GM18868 (cell line): ENCODE data around the gene MYO9A.

Experiments used
- ATAC-seq: cut with Tn5 transposase; IDR thresholded peaks from one replicate; pipeline ENCODE4 v1.9.1; 2021; ENCODE audit warnings: mild to moderate bottlenecking, moderate library complexity; ENCODE audit not compliant: unreplicated experiment

Gene MYO9A

DNA sequence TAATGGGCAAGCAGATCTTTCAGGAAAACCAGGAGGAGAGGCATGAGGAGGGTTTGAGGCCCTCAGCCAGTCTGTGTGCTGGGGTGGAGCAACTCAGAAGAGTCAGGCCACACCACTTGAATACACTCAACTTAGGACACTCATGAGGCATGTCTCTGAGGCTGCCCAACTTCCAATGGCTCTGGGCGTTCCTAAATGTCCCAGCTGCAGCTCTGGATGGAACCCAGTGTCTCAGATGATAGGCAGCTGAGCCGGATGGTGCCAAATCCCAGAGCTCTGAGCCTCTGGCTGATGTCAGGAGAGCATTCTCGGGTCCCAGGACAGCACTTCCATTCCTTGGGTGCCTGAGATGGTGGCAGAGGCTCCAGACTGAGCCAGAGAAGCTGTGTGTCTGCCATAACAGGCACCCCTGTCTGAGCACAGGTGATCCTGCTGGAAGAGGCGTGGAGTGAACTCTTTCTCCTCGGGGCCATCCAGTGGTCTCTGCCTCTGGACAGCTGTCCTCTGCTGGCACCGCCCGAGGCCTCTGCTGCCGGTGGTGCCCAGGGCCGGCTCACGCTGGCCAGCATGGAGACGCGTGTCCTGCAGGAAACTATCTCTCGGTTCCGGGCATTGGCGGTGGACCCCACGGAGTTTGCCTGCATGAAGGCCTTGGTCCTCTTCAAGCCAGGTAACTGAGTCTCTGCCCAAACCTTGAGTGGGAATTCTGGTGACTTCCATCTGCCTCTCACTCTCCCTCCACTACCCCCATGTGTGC lies 304.8 kb downstream of the MYO9A start:
- no peak for ATAC-seq

DNA sequence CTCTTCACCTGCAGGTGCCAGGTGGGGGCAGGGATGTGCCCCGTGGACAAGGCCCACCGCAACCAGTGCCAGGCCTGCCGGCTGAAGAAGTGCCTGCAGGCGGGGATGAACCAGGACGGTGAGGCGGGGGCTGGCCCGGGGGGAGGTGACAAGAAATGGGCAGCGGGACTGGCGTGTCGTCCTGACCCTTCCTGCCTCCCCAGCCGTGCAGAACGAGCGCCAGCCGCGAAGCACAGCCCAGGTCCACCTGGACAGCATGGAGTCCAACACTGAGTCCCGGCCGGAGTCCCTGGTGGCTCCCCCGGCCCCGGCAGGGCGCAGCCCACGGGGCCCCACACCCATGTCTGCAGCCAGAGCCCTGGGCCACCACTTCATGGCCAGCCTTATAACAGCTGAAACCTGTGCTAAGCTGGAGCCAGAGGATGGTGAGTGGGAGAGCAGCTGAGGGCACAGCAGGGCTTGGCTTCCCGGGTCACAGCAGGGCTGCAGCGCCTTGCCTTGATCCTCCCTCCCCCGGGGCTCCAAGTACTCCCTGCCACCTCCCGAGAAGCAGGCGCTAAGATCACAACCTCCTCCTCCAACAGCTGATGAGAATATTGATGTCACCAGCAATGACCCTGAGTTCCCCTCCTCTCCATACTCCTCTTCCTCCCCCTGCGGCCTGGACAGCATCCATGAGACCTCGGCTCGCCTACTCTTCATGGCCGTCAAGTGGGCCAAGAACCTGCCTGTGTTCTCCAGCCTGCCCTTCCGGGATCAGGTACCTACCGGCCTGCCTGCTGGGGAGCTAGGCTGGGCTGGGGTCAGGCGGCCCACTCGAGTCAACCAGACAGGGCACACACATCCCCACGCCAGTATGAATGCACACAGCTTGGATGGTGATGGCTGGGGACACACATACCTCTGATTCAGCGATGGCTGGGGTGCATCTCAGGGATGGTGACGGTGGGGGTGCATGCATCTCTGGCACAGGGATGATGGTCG lies 305.9 kb downstream of the MYO9A start:
- ATAC-seq: no peak

DNA sequence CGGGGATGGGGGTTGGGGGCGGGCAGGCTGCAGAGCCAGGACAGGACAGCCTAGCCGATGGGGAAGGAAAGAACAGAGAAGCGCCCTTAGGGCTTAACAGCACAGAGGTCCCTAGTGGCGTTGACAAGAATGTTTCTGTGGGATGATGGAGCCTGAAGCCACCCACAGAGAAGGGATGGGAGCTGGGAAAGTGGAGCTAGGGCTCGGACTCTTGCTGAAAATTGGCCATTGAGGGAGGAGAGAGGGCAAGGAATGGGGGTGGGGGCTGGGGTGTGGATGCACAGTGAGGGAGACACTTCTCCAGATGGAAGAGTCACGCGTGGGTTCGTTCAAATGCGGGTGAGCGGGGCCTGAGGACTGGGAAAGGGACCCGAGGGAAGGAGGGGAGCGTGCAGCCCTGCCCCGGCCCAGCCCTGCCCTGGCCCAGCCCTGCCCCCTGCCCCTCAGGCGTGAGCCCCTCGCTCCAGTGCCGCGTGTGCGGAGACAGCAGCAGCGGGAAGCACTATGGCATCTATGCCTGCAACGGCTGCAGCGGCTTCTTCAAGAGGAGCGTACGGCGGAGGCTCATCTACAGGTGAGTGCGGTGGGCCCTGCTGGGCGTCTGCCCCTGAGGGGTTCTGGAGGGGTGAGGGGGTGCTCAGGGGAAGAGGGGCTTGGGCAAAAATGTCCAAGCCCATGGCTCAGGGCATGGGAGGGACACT lies 306.8 kb downstream of the MYO9A start:
- no peak for ATAC-seq

DNA sequence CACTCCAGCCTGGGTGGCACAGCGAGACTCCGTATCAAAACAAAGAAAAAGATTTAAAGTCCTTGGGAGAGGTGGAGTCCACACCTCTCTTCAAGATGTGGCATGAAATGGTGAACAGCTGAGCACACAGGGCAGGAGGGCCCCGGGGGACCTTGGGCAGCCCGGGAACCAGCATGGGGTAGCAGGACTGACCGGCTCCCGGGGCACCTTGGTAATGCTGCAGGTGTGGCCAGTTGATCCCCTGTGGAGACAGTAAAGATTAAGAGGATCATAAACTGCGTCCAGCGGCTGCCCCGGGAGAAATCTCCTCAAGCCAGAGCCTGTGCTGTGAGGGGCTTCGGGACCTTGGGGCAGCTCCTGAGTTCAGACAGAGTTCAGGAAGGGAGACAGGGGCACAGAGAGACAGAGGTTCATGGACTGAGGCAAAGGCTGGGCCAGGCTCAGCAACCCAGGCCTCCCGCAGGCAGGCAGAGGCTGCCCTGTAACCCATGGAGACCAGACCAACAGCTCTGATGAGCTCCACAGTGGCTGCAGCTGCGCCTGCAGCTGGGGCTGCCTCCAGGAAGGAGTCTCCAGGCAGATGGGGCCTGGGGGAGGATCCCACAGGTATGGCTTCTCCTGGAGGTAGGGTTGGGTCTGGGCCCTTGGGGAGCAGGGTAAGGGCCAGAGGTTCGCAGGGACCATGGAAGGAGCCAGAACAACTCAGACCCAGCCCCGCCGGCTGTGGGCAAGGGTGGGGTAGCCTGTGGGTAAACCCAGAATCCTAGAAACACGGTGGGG lies 307.5 kb downstream of the MYO9A start, which contains the start of gene NR2E3:
NR2E3 (plus strand) TSS at position 299 of the 780 bp plus-strand sequence; CDS start at position 489, 190 bp downstream.
- no peak for ATAC-seq

DNA sequence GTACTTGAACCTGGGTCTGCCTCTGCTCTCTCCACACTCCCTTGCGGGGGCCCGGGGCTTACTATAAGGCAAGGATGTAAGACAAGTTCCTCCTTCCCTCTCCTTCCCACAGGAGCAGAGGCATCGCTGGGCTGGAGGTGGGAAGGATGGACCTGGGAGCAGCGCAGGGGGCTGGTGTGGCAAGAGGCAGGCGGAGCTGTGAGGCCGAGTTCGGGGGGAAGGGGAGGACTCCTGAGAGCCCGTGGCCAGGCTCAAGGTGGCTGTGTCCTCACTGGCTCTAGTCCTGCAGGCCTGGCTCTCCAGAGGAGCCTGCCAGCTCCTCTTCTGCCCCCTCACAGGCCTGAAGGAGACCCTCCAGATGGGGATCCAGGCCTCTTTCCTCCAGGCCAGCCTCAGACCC lies 308.6 kb downstream of the MYO9A start:
- ATAC-seq: no peak

DNA sequence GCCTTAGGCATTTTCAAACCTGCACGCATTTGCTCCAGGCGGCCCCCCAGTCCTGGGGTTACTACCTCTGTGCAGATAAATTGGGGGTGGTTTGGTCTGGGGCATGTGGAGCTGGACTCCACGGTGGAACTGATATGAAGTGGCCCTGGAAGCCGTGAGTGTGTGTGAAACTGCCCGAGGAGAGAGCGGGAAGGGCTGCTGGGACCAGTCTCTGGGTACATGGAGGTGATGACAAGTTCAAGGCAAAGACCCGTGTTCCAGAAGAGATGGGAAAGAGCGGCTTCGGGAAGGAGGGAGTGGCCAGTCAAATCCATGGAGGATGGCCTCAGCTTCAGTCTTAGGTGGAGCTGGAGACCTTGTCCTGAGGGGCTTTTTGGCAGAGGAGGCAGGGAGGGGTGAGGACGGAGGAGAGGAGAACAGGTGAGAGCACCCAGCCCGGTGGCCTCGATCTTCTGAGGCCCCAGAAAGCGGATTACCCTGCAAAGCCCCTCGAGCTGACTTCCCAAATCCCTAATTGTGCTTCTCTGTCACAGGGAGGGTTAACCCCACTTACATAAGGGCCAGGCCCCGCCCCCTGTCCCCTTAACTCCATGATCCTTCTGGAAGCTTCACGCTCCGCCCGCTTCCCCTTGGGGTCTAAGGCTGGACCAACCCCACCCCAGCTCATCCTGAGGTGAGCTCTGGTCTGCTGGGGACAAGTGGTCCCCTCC lies 309.5 kb downstream of the MYO9A start:
- ATAC-seq: no peak

DNA sequence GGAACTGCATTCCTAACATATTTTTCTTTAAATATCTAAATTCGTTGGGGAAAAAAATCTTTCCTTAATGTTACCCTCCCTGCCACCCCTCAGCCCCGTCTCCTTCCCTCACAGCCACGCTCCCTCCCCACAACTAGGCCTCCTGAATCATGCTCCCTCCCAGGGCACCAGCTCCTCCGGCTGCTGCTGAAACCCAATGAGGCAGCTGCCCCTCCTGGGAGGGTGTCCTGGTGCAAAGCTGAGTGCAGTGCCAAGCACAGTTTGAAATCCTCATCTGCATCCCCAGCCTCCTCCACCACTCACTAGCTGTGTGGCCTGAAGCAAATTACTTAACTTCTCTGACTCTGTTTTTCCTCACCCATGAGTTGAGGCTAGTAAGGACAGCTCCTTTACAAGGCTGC lies 310.3 kb downstream of the MYO9A start:
- no peak for ATAC-seq

DNA sequence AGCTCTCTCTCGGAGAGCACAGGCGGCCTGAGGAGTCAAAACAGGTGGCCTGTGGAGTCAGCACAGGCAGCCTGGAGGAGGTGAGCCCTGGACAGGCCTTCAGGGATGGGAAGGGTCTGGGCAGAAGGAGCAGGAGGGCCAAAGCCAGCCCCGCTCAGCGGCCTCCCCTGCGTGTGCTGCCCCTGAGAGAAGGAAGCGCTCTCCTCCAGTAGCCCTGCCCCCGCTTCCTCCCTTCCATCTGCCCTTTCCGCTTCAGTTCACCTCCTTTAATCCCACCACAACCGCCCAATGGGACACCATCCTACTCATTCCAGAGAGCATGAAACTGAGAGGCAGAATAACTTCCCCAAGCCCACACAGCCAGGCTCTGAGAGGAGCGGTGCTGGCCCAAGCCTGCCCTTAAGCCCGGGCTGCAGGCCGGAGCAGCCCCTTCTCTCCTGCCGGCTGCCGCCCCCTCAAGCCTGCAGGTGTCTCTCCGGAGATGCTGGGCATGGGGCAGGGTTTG lies 310.8 kb downstream of the MYO9A start:
- no peak for ATAC-seq

DNA sequence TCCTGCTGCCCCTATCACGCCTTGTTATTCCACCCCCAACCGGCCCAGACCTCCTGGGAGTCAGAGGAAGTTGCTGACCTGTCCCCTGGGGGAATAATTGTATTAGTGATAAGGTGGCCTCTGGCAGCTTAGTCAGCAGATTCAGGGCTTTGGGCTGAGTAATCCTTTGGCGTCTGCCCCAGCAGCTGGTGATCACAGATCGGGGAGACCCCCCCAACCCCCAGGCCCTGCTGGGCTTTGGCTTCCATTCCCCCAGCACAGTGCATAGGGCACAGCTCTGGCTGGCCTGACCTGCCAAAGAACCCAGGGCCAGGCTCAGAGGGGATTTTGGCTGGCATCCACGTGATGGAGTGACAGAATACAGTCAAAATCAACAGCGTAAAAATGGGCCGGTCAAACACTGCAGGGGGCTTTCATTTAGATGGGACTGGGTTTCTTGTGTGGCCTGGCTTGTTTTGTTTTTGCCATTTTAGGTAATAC lies 311.5 kb downstream of the MYO9A start:
- ATAC-seq: no peak

DNA sequence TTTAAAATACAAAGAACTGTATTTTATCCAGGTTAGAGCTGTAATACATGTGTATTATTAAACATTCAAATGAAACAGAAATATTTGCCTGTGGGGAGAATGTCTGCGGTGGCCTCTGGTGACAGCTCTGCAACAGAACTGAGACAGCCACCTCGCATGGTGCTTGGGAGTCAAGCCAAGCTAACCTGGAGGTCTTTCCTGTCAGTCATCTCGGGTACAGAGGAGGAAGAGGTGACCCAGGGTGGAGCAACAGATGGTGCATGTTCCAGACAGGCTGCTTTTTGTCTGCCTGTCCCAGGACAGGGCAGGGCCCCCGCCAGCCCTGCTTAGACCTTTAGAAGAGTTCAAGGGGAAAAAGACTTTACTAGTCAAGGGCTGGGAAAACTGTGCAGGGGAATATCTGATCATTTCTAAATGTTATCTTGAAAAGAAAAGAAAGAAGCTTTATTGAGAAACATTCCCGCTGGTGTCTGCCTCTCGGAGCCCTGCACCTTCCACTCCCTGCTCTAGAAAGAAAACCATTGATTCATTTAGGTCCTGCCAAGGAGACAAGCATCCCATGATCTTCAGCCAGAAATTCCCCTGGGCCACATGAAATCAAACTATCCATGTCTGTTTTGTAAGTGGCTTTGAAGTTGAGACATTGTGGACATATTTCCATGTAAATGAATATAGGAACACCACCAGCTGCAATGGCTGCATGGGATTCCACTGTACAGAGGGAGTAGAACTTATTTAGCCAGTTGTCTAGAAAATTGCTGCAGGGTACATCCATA lies 313.1 kb downstream of the MYO9A start:
- no peak for ATAC-seq

DNA sequence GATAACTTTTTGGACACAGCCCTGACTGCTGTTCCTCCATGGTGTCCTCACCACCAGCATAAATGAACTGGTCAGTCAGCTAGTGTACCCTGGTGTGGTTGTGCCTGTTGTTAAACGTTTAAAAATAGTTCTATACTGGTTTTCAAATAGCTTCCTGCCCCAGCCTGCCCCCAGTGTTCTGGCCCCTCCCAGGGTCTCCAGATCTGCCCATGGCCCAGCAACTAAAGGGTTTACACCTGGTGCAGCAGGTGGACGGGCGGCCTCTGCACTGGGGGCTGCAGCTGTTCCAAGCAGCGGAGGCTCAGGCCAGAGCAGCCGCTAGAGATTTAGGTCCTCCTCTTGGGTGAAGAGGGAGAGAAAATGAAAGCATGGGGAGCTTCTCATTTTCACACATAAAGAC lies 313.7 kb downstream of the MYO9A start:
- no peak for ATAC-seq

DNA sequence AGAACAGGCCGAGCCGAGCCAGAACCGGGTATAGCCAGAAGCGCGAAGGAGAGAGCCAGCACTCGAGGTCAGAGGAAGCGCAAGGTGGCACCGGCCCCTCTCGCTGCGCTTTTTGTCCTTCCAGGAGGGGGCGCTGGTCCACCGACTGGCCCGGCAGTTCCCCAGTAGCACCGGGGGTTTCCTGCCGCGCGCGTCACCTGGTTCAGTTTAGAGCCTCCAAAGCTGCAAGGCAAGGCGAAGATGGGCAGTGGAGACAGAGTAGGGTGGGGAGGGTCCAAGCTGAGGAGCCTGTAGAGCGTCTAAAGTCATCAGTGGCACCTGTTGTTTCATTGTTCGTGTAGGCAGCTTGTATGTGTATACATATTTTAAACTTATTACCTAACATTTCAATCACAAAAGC lies 315.2 kb downstream of the MYO9A start:
- ATAC-seq: no peak

DNA sequence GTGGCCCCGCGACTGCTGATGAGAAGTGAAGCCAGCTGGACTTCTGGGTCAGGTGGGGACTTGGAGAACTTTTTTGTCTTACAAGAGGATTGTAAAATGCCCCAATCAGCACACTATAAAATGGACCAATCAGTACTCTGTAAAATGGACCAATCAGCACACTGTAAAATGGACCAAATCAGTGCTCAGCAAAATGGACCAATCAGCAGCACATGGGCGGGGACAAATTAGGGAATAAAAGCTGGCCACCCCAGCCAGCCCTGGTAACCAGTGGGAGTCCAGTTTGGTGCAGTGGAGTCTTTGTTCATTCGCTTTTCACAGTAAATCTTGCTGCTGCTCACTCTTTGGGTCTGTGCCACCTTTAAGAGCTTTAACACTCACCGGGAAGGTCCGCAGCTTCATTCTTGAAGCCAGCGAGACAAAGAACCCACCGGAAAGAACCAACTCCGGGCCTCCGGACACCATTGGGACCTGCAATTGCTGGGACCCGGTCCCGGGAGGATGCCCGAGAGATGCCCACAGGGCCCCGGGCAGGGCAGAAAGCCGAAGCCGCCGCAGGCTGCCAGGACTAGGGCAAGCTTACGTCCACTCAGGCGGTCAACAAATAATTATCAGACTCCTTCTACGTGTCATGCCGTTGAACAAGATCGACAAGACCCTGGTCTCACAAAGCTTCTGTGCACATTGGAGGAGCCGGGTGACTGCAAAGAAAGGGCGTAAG lies 315.9 kb downstream of the MYO9A start:
- no peak for ATAC-seq

DNA sequence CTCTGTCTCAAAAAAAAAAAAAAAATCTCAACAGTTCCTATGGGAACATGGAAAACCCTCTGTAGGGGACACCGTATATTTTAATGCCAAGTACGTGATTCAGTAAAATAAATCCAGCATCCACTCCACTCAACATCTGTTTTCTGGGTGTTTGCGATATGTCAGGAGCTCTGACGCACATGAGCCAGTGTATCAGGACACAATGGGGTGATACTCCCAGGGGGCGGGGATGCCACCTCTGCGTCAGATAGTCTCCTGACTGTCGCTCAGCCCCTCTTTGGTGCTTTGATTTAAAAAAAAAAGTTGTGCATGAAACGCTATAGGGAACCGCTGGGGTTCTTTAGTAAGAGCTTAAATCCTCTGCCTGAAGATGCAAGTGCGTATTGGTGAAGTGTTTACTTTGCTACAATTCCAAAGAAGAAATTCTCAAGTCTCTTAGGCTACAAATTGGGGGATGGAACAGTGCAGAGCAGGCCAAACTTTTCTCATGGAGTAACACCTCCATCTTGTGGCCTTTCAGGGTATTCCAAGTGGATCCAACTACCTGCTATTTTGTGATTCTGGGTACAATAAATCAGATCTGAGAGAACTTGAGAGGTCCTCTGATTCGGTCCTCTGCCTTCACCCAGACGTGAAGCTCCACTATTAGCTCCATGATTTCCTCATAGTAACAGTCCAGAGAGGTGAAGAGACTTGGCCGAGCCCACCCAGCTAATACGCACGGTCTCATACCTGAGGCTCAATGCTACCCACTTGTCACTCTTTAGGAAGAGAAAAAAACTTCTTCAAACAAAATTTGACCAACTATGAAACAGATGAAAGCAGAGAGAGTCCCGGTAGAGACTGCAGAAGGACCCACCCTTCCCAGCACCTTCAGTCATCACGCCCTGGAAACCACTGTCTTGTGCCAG lies 316.9 kb downstream of the MYO9A start:
- ATAC-seq: no peak

DNA sequence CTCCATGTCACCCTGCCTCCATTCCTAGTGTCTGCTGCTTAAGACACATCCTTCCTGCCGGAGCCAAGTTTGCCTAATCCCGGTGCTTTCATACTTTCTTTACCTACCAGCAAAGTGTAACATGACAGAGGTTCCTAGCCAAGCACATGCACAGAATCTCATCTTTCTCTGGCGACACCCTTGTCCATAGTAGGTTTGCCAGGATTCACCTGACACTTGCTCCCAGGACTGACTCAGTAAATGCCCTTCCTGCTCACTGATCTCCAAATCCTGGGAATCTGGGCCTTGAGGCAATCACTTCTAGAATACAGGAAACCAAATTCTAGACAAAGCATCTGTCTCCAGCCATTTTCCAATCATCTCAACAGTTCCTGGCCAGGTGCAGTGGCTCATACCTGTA lies 317.8 kb downstream of the MYO9A start:
- ATAC-seq: no peak

DNA sequence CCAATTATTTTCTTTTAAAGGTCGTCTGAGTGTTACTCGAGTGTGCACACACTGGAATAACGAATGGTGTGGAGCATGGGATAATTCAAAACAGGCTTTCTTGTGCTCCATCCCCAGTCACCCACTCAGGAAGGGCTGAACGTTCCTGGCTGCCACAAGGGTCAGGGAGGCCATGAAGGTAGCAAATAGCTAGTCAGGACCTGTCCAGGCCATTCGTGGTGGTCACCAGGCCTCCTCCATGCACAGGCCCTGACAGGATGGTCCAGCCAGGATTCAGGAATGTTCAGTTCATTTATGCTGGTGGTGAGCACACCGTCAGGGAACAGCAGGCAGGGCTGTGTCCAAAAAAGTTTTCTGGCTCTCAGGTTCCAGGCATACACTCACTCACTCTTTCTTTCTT lies 319.3 kb downstream of the MYO9A start:
- no peak for ATAC-seq

DNA sequence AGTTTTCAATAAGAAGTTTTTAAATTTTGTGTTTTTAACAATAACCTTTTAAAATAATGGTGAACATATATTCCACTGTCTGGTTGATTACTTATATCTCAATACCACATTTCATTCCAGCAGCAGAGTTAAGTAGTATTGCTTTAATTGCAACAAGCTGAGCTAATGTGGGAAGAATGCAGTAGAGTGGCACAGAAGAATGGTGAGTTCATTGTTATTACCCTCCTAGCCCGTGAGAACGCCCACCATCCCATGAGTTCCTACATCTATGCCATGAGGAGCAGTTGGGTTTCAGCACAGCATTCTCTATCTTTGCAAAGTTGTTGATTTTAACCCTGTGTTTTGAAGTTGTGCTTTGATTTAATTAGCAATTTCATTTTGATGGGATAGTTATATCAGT lies 325.4 kb downstream of the MYO9A start:
- ATAC-seq: no peak
